WTC11 (cell line): ENCODE measurements around the gene ARHGEF19. TPM values are rescaled to one million over a fixed set of nuclear protein-coding genes. Genes with fewer than 3 reads are reported as not detected.

Source experiments
- ATAC-seq: fragments of 200-7000 bp; cut with Tn5 transposase; 2 replicates; pipeline ENCODE4 v1.10.0; 2021; ENCODE audit warnings: mild to moderate bottlenecking, moderate library complexity
- CTCF ChIA-PET: fragments of 300-600 bp; sonication (Branson Sonifier 250); formaldehyde crosslinking; loops from one replicate; lab custom pipeline; 2021; ENCODE audit warnings: antibody characterized with exemption; lab: Charles Lee
- POLR2A ChIA-PET: fragments of 350-600 bp; sonication (Branson Sonifier 250); formaldehyde crosslinking; loops from one replicate; lab custom pipeline; 2021; ENCODE audit warnings: antibody characterized with exemption; lab: Charles Lee
- DNase-seq: peaks from one replicate; pipeline ENCODE4 v3.0.0; 2021; ENCODE audit warnings: low spot score
- H3K27ac Mint-ChIP-seq: 2 replicates; pipeline ENCODE4 v1.8.0; 2021; ENCODE audit warnings: mixed read lengths
- H3K27me3 Mint-ChIP-seq: 2 replicates; pipeline ENCODE4 v1.8.0; 2021; ENCODE audit warnings: low read depth, mild to moderate bottlenecking, moderate library complexity, mixed read lengths
- H3K36me3 Mint-ChIP-seq: 2 replicates; pipeline ENCODE4 v1.8.0; 2021; ENCODE audit warnings: mixed read lengths
- H3K4me1 Mint-ChIP-seq: 2 replicates; pipeline ENCODE4 v1.8.0; 2022; ENCODE audit warnings: mixed read lengths
- H3K4me3 Mint-ChIP-seq: 2 replicates; pipeline ENCODE4 v1.8.0; 2021; ENCODE audit warnings: mild to moderate bottlenecking, moderate library complexity, mixed read lengths
- H3K9me3 Mint-ChIP-seq: 2 replicates; pipeline ENCODE4 v1.8.0; 2021; ENCODE audit warnings: mixed read lengths
- CREM ChIP-seq: sonication (generic); formaldehyde crosslinking; IDR thresholded peaks from 2 replicates; pipeline ENCODE4 v1.8.1; 2022; ENCODE audit warnings: mild to moderate bottlenecking, missing genetic modification reagents, moderate library complexity
- ETV6 ChIP-seq: sonication (generic); formaldehyde crosslinking; IDR thresholded peaks from 2 replicates; pipeline ENCODE4 v1.8.1; 2022; ENCODE audit warnings: mild to moderate bottlenecking, missing genetic modification reagents
- GRHL2 ChIP-seq: fragments of 250-450 bp; sonication (Bioruptor Pico); IDR thresholded peaks from 2 replicates; pipeline ENCODE4 v1.8.0; 2022; ENCODE audit warnings: mild to moderate bottlenecking, moderate library complexity; ENCODE audit not compliant: insufficient replicate concordance, severe bottlenecking
- KAT7 ChIP-seq: sonication (generic); formaldehyde crosslinking; IDR thresholded peaks from 2 replicates; pipeline ENCODE4 v1.8.1; 2023; ENCODE audit warnings: missing genetic modification reagents, mild to moderate bottlenecking, borderline replicate concordance
- MAX ChIP-seq: sonication (generic); formaldehyde crosslinking; IDR thresholded peaks from 2 replicates; pipeline ENCODE4 v1.8.0; 2022; ENCODE audit warnings: mild to moderate bottlenecking, missing genetic modification reagents
- MXD4 ChIP-seq: fragments of 250-450 bp; sonication (Bioruptor Pico); IDR thresholded peaks from 2 replicates; pipeline ENCODE4 v1.8.0; 2021; ENCODE audit warnings: mild to moderate bottlenecking, moderate library complexity, borderline replicate concordance
- OVOL2 ChIP-seq: fragments of 250-450 bp; sonication (Bioruptor Pico); IDR thresholded peaks from 2 replicates; pipeline ENCODE4 v1.9.0; 2021; ENCODE audit warnings: mild to moderate bottlenecking, borderline replicate concordance
- TP53 ChIP-seq: sonication (generic); formaldehyde crosslinking; IDR thresholded peaks from 2 replicates; pipeline ENCODE4 v1.8.1; 2023; ENCODE audit warnings: mild to moderate bottlenecking, missing genetic modification reagents
- ZNF219 ChIP-seq: sonication (generic); formaldehyde crosslinking; IDR thresholded peaks from 2 replicates; pipeline ENCODE4 v1.8.0; 2023; ENCODE audit warnings: missing genetic modification reagents, mild to moderate bottlenecking, borderline replicate concordance
- ZNF317 ChIP-seq: sonication (generic); formaldehyde crosslinking; IDR thresholded peaks from 2 replicates; pipeline ENCODE4 v1.8.1; 2023; ENCODE audit warnings: low read depth, mild to moderate bottlenecking, moderate library complexity, missing genetic modification reagents, borderline replicate concordance
- ZNF671 ChIP-seq: fragments of 250-450 bp; sonication (Bioruptor Pico); IDR thresholded peaks from 2 replicates; pipeline ENCODE4 v1.8.0; 2021; ENCODE audit warnings: mild to moderate bottlenecking
- total RNA-seq: library from RNA; stranded (reverse); gene quantifications from 3 replicates; pipeline ENCODE4 v1.2.3, GENCODE V29; 2021
- TF ChIP-seq, protein P1 (sequence below): sonication (generic); formaldehyde crosslinking; IDR thresholded peaks from 2 replicates; pipeline ENCODE4 v1.8.0; 2022; ENCODE audit warnings: missing genetic modification reagents
- TF ChIP-seq, protein P2 (sequence below): fragments of 200-600 bp; IDR thresholded peaks from 2 replicates; pipeline ENCODE4 v1.8.0; 2022; ENCODE audit warnings: antibody characterized with exemption
- TF ChIP-seq, protein P3 (sequence below): sonication (generic); formaldehyde crosslinking; IDR thresholded peaks from 2 replicates; pipeline ENCODE4 v1.8.0; 2022; ENCODE audit warnings: mild to moderate bottlenecking, missing genetic modification reagents
- TF ChIP-seq, protein P4 (sequence below): sonication (generic); formaldehyde crosslinking; conservative IDR thresholded peaks from 2 replicates; pipeline ENCODE4 v1.8.1; 2022; ENCODE audit warnings: mild to moderate bottlenecking, missing genetic modification reagents

ARHGEF19 gene
- total RNA-seq, 1 experiment from 2014 or later, result 53.1 TPM

- Mint-ChIP-seq H3K9me3 (no peaks in the 10 kb centered on the region), H3K27ac (no peak overlapping the region), H3K4me3 (no peak overlapping the region), H3K4me1 (peaks cover 13% of the 10 kb centered on the region), H3K27me3 (no peaks in the 10 kb centered on the region; the same call in 1 of the 2 replicates), H3K36me3 (no peaks in the 10 kb centered on the region)
- no peak for DNase-seq
- TF ChIP-seq TP53 (CRISPR knock-in tag) (no peak), OVOL2 (CRISPR knock-in tag) (no peak), GRHL2 (no peak), ZNF219 (no peak), CREM (CRISPR knock-in tag) (no peak), KAT7 (no peak), ZNF317 (CRISPR knock-in tag) (no peak)
- TF ChIP-seq, protein P1, sequence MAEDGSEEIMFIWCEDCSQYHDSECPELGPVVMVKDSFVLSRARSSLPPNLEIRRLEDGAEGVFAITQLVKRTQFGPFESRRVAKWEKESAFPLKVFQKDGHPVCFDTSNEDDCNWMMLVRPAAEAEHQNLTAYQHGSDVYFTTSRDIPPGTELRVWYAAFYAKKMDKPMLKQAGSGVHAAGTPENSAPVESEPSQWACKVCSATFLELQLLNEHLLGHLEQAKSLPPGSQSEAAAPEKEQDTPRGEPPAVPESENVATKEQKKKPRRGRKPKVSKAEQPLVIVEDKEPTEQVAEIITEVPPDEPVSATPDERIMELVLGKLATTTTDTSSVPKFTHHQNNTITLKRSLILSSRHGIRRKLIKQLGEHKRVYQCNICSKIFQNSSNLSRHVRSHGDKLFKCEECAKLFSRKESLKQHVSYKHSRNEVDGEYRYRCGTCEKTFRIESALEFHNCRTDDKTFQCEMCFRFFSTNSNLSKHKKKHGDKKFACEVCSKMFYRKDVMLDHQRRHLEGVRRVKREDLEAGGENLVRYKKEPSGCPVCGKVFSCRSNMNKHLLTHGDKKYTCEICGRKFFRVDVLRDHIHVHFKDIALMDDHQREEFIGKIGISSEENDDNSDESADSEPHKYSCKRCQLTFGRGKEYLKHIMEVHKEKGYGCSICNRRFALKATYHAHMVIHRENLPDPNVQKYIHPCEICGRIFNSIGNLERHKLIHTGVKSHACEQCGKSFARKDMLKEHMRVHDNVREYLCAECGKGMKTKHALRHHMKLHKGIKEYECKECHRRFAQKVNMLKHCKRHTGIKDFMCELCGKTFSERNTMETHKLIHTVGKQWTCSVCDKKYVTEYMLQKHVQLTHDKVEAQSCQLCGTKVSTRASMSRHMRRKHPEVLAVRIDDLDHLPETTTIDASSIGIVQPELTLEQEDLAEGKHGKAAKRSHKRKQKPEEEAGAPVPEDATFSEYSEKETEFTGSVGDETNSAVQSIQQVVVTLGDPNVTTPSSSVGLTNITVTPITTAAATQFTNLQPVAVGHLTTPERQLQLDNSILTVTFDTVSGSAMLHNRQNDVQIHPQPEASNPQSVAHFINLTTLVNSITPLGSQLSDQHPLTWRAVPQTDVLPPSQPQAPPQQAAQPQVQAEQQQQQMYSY (CRISPR knock-in tag), result no peak
- TF ChIP-seq, protein P2, sequence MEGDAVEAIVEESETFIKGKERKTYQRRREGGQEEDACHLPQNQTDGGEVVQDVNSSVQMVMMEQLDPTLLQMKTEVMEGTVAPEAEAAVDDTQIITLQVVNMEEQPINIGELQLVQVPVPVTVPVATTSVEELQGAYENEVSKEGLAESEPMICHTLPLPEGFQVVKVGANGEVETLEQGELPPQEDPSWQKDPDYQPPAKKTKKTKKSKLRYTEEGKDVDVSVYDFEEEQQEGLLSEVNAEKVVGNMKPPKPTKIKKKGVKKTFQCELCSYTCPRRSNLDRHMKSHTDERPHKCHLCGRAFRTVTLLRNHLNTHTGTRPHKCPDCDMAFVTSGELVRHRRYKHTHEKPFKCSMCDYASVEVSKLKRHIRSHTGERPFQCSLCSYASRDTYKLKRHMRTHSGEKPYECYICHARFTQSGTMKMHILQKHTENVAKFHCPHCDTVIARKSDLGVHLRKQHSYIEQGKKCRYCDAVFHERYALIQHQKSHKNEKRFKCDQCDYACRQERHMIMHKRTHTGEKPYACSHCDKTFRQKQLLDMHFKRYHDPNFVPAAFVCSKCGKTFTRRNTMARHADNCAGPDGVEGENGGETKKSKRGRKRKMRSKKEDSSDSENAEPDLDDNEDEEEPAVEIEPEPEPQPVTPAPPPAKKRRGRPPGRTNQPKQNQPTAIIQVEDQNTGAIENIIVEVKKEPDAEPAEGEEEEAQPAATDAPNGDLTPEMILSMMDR, result no peak
- CTCF ChIA-PET, result interaction anchor here (1.0 to 2.3 kb wide), 4 partner anchors 10 to 153 kb away, joined by 3 to 9 read pairs (median 6); no protein-coding TSS in a partner anchor
- no peak for ATAC-seq
- POLR2A ChIA-PET, result no interaction called here
Observed at GRCh38 chr1:16235347-16235746, 22.9 kb upstream of the ARHGEF19 start.

GRCh38 chr1:16233431-16233830 is 21.0 kb upstream of the ARHGEF19 start:
- ChIA-PET CTCF (interaction anchor here (0.5 to 0.6 kb wide), 2 partner anchors 155 to 729 kb away, joined by 3 read pairs; no protein-coding TSS in a partner anchor), POLR2A (no interaction called here)

GRCh38 chr1:16232316-16232710 is 19.9 kb upstream of the ARHGEF19 start:
- TF ChIP-seq, protein P3, sequence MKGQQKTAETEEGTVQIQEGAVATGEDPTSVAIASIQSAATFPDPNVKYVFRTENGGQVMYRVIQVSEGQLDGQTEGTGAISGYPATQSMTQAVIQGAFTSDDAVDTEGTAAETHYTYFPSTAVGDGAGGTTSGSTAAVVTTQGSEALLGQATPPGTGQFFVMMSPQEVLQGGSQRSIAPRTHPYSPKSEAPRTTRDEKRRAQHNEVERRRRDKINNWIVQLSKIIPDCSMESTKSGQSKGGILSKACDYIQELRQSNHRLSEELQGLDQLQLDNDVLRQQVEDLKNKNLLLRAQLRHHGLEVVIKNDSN (CRISPR knock-in tag), result no peak
- no peak for TF ChIP-seq ETV6 (CRISPR knock-in tag)
- TF ChIP-seq CREM (CRISPR knock-in tag), result no peak
- TF ChIP-seq, all 79 proteins: peak for 0
- no peak for ATAC-seq
- H3K27ac Mint-ChIP-seq, result no peak overlapping the region
- H3K36me3 Mint-ChIP-seq, result no peaks in the 10 kb centered on the region
- H3K4me1 Mint-ChIP-seq, result peaks cover 23% of the 10 kb centered on the region
- no peak overlapping the region for H3K4me3 Mint-ChIP-seq
- ChIA-PET CTCF (no interaction called here), POLR2A (no interaction called here)
- H3K27me3 Mint-ChIP-seq, result peaks cover 24% of the 10 kb centered on the region
- no peaks in the 10 kb centered on the region for H3K9me3 Mint-ChIP-seq
- DNase-seq, result no peak

More at GRCh38 chr1:16233431-16233830, 21.0 kb upstream of the ARHGEF19 start:
- Mint-ChIP-seq H3K4me3 (no peak overlapping the region), H3K36me3 (no peaks in the 10 kb centered on the region), H3K27me3 (peaks cover 13% of the 10 kb centered on the region), H3K27ac (no peak overlapping the region), H3K4me1 (peaks cover 17% of the 10 kb centered on the region), H3K9me3 (no peaks in the 10 kb centered on the region)
- DNase-seq (no peak), ATAC-seq (no peak)
- TF ChIP-seq KAT7 (no peak), MAX (CRISPR knock-in tag) (no peak), ZNF671 (CRISPR knock-in tag) (no peak), MXD4 (CRISPR knock-in tag) (no peak)
- TF ChIP-seq, protein P4, sequence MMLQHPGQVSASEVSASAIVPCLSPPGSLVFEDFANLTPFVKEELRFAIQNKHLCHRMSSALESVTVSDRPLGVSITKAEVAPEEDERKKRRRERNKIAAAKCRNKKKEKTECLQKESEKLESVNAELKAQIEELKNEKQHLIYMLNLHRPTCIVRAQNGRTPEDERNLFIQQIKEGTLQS (CRISPR knock-in tag), result no peak
